ENCODE results near the gene GDPD5. TPM values are rescaled to one million over a fixed set of nuclear protein-coding genes. Genes with fewer than 3 reads are reported as not detected.

GDPD5 gene
- total RNA-seq, 1 donor from 2014 or later, result 15.8 TPM

DNA sequence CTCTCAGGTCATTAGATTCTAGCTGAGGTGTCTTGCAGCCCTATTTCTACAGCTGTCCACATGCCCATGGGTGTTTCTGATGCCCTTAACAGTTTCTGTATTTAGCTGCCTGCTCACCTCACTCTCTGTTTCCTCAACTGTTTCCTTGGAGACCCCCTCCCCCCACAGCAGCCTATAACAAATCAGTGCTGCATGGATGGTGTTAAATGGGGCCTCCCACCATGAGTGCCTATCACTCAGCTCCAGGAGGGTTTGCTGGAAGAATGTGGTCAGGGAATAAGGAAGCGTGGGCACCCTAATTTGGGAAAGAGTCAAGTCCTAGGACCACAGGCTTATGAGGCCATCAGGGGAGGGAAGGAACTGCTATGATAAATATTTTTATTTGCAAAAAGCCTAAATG, 101.3 kb downstream of the GDPD5 start:
- no peaks in the 10 kb centered on the region for H3K9me3 ChIP-seq

DNA sequence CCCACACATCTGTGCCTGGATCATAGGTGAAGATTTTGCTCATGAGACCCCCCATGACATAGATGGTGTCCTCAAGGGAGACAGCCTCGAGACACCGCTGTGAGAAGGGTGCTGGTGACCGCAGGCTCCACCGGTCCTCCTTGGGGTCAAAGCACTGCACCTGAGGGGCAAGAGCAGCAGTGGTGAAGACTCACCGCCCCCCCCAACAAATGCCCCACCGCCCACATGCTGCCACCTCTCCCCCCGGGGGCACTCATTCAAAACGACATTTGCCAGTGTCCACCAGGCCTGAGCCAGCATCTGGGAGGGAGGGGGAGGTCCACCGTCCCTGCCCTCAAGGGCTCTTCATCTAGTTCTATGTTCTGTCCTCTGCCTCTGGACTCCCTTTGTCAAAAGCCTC, 102.0 kb downstream of the GDPD5 start:
- Histone ChIP-seq H3K36me3 (peaks cover 9% of the 10 kb centered on the region), H3K9me3 (no peaks in the 10 kb centered on the region), H3K4me1 (peaks cover 28% of the 10 kb centered on the region), H3K27ac (peak overlapping the region; percentile 27), H3K4me3 (no peak overlapping the region), H3K27me3 (ENCODE audit: low read depth) (no peaks in the 10 kb centered on the region)
- DNase-seq (no peak), ATAC-seq (no peak)
- TF ChIP-seq, protein P1, sequence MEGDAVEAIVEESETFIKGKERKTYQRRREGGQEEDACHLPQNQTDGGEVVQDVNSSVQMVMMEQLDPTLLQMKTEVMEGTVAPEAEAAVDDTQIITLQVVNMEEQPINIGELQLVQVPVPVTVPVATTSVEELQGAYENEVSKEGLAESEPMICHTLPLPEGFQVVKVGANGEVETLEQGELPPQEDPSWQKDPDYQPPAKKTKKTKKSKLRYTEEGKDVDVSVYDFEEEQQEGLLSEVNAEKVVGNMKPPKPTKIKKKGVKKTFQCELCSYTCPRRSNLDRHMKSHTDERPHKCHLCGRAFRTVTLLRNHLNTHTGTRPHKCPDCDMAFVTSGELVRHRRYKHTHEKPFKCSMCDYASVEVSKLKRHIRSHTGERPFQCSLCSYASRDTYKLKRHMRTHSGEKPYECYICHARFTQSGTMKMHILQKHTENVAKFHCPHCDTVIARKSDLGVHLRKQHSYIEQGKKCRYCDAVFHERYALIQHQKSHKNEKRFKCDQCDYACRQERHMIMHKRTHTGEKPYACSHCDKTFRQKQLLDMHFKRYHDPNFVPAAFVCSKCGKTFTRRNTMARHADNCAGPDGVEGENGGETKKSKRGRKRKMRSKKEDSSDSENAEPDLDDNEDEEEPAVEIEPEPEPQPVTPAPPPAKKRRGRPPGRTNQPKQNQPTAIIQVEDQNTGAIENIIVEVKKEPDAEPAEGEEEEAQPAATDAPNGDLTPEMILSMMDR (IDR thresholded peaks at IDR 0.05), result no peak
- intact Hi-C loops (cut with DNase I), result no loop called here

More for the DNA sequence above, 101.3 kb downstream of the GDPD5 start:
- TF ChIP-seq, protein P1 (IDR thresholded peaks at IDR 0.05), result no peak
- DNase-seq (no peak), ATAC-seq (no peak)
- H3K4me3 ChIP-seq, result no peak overlapping the region
- H3K27me3 ChIP-seq (ENCODE audit: low read depth), result no peaks in the 10 kb centered on the region
- peaks cover 29% of the 10 kb centered on the region for H3K4me1 ChIP-seq
- intact Hi-C loops (cut with DNase I), result no loop called here
- peak overlapping the region; percentile 27 for H3K27ac ChIP-seq
- peaks cover 9% of the 10 kb centered on the region for H3K36me3 ChIP-seq

DNA sequence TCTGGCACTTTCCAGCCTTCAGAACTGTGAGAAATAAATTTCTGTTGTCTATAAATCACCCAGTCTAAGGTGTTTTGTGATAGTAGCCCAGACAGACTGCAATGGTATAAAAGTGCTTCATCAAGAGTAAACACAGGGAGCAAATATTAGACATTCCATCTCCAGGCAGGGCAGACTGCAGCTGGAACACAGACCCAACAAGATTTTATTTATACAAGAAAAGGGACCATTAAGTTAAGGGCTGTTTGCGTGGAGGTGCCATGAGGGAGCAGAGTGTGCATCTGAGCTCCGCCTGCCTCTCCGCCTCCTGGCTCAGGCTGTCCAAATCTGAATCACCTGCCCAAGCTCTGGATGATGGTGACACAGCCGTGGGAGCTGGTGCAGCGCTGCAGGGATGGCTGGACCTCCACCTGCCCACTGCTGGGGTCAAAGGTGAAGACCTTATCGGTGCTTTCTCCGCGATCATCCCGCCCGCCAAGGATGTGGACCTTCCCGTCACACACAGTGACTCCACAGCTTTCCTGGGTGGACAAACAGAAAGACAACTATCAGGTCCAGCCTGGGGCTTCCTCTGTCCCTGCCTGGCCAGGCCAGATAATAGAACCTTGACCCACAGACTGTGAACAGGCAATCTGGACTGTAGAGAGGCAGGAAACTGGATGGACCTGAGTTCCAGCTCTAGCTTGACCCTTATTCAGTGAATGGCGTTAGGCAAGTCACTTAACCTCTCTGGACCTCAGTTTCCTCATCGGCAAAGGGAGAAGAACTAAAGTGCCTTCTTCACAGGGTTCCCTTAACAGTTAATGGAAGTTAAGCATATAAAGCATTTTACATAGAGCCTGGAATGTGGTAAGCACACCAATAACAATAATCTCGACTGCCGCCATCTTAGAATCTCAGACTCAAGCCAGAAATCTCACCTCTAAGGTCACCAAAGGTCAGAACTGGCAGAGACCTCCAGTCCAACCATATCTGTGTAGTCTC, 103.2 kb downstream of the GDPD5 start:
- Histone ChIP-seq H3K9me3 (no peaks in the 10 kb centered on the region), H3K27ac (peak overlapping the region; percentile 80), H3K4me3 (no peak overlapping the region), H3K4me1 (peaks cover 30% of the 10 kb centered on the region), H3K36me3 (peaks cover 9% of the 10 kb centered on the region), H3K27me3 (ENCODE audit: low read depth) (no peaks in the 10 kb centered on the region)
- DNase-seq, result peak; percentile 76
- ATAC-seq, result peak; percentile 88 to 92
- TF ChIP-seq, protein P1 (IDR thresholded peaks at IDR 0.05), result no peak
- intact Hi-C loops (cut with DNase I), result no loop called here

DNA sequence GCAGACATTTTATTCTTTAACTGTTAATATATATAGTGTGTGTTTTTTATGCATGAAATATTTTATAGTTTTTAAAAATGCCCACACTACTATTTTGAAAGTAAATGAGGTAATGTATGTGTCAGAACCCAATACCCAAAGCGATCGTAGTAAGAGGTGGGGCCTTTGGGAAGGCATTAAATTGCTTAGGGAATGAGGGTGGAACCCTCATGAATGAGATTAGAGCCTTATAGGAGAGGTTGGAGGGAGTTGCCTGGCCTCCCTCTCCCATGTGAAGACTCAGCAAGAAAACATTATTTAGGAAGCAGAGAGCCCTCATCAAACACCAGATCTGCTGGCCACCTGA, 103.9 kb downstream of the GDPD5 start:
- peak; percentile 39 to 63 for ATAC-seq
- intact Hi-C loops (cut with DNase I), result no loop called here
- H3K36me3 ChIP-seq, result peaks cover 9% of the 10 kb centered on the region
- peak overlapping the region; percentile 80 for H3K27ac ChIP-seq
- no peaks in the 10 kb centered on the region for H3K27me3 ChIP-seq (ENCODE audit: low read depth)
- H3K4me1 ChIP-seq, result peaks cover 30% of the 10 kb centered on the region
- no peaks in the 10 kb centered on the region for H3K9me3 ChIP-seq
- TF ChIP-seq, protein P1 (IDR thresholded peaks at IDR 0.05), result no peak
- no peak for DNase-seq
- no peak overlapping the region for H3K4me3 ChIP-seq

DNA sequence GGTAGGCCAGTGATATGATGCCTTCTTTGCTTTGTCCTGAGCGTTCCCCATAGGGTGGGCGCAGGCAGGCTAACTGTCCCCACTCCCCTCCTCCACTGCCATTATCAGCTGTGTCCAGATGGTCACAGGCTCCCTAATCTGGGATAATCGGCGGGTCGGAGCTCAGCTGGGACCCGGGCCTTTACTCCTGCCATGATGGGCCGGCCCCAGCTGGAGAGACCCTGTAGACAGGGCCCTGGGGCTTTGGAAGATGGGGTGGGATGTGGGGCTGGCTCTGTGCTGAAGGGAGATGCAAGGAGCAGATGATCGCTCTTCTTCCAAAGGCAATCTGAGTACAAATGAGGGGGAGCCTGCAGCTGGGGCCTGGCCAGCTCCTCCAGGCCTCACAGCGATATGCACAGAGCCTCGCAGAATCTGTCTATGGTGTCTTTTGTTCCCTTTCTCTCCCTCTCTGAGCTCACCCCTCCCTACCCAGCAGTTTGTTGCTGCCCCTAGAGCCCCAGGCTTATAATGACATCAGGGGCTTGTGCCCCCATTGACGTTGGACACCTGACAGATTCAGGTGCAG, 104.6 kb downstream of the GDPD5 start:
- H3K9me3 ChIP-seq, result no peaks in the 10 kb centered on the region
- peaks cover 9% of the 10 kb centered on the region for H3K36me3 ChIP-seq
- H3K4me1 ChIP-seq, result peaks cover 30% of the 10 kb centered on the region
- TF ChIP-seq, protein P1 (IDR thresholded peaks at IDR 0.05), result no peak
- peak overlapping the region; percentile 80 for H3K27ac ChIP-seq
- ATAC-seq (no peak), DNase-seq (no peak)
- intact Hi-C loops (cut with DNase I), result no loop called here
- H3K4me3 ChIP-seq, result no peak overlapping the region
- no peaks in the 10 kb centered on the region for H3K27me3 ChIP-seq (ENCODE audit: low read depth)

Data from lower lobe of right lung (tissue), 2 donors.